H1 (cell line): ENCODE results near the gene ZFP2. TPM values are rescaled to one million over a fixed set of nuclear protein-coding genes. Genes with fewer than 3 reads are reported as not detected.

Experiments used
- CTCF ChIA-PET: fragments of 300-600 bp; sonication (Branson Sonifier 250); formaldehyde crosslinking; loops from one replicate; lab custom pipeline; 2021; ENCODE audit not compliant: partially characterized antibody; lab: Charles Lee
- POLR2A ChIA-PET: fragments of 300-600 bp; sonication (Branson Sonifier 250); formaldehyde crosslinking; loops from one replicate; lab custom pipeline; 2021; ENCODE audit warnings: inconsistent platforms; ENCODE audit not compliant: partially characterized antibody; lab: Charles Lee
- DNase-seq, 2 experiments: peaks; one replicate each; pipeline versions ENCODE4 v3.0.0 to v3.0.0-alpha.2; 2010 to 2022; ENCODE audit warnings: low spot score in 2 of 2, low read depth in 1 of 2, mixed read lengths in 1 of 2
- FAIRE-seq: peaks from 2 replicates; lab custom pipeline; 2011; peaks lifted over from hg19 to GRCh38; lab: Jason Lieb, UNC
- H2AFZ ChIP-seq: 2 replicates; pipeline ENCODE4 v1.8.1; 2012; ENCODE audit warnings: low read length, inconsistent platforms
- H2AK5ac ChIP-seq: 2 replicates; pipeline ENCODE4 v1.6.1; 2013; ENCODE audit warnings: low read depth, low read length
- H2BK120ac ChIP-seq: replicated peaks from 2 replicates; pipeline ENCODE3; 2013; ENCODE audit warnings: low read depth, low read length, inconsistent platforms
- H2BK12ac ChIP-seq: 2 replicates; pipeline ENCODE4 v1.6.1; 2013; ENCODE audit warnings: low read depth, low read length
- H2BK15ac ChIP-seq: 2 replicates; pipeline ENCODE4 v1.6.1; 2013; ENCODE audit warnings: low read length
- H2BK20ac ChIP-seq: 2 replicates; pipeline ENCODE4 v1.6.1; 2013; ENCODE audit warnings: low read length
- H2BK5ac ChIP-seq: 2 replicates; pipeline ENCODE4 v1.6.1; 2013; ENCODE audit warnings: low read depth, low read length
- H3K14ac ChIP-seq: 2 replicates; pipeline ENCODE4 v1.6.1; 2013; ENCODE audit warnings: inconsistent platforms; ENCODE audit not compliant: insufficient read length
- H3K18ac ChIP-seq: 2 replicates; pipeline ENCODE4 v1.6.1; 2013; ENCODE audit warnings: low read length; ENCODE audit errors: extremely low read depth
- H3K23ac ChIP-seq: 2 replicates; pipeline ENCODE4 v1.6.1; 2013; ENCODE audit warnings: inconsistent platforms; ENCODE audit not compliant: insufficient read length
- H3K23me2 ChIP-seq: 2 replicates; pipeline ENCODE4 v1.6.1; 2013; ENCODE audit warnings: low read depth, low read length
- H3K27ac ChIP-seq: 2 replicates; pipeline ENCODE4 v1.6.1; 2011; ENCODE audit warnings: low read depth, low read length, inconsistent platforms
- H3K27me3 ChIP-seq, 4 experiments: replicated peaks in 1 of 4; 1 replicate in 1 of 4; 2 replicates in 3 of 4; pipeline versions ENCODE4 v1.6.1 to v1.8.1; 2011 to 2013; ENCODE audit warnings: low read length in 3 of 4, mild to moderate bottlenecking in 3 of 4, inconsistent platforms in 2 of 4, mixed read lengths in 2 of 4, moderate library complexity in 1 of 4; ENCODE audit not compliant: control insufficient read depth in 3 of 4, insufficient read depth in 3 of 4; ENCODE audit errors: extremely low read depth in 1 of 4
- H3K36me3 ChIP-seq, 4 experiments: 2 replicates each; pipeline versions ENCODE4 v1.6.1 to v1.8.1; 2011 to 2013; ENCODE audit warnings: mild to moderate bottlenecking in 4 of 4, low read length in 3 of 4, moderate library complexity in 2 of 4, control low read depth in 1 of 4, inconsistent platforms in 1 of 4; ENCODE audit not compliant: insufficient read depth in 4 of 4, control insufficient read depth in 2 of 4
- H3K4ac ChIP-seq: replicated peaks from 2 replicates; pipeline ENCODE3; 2013; ENCODE audit warnings: low read length, low read depth, mixed read lengths, inconsistent platforms; ENCODE audit not compliant: insufficient read length
- H3K4me1 ChIP-seq, 4 experiments: replicated peaks in 1 of 4; 1 replicate in 1 of 4; 2 replicates in 3 of 4; pipeline versions ENCODE4 v1.6.1 to v1.8.1; 2011 to 2013; ENCODE audit warnings: low read length in 3 of 4, inconsistent platforms in 2 of 4, mixed read lengths in 1 of 4; ENCODE audit not compliant: insufficient read depth in 4 of 4, control insufficient read depth in 3 of 4
- H3K4me2 ChIP-seq, 2 experiments: 2 replicates each; pipeline versions ENCODE4 v1.6.1 to v1.8.1; 2011 to 2013; ENCODE audit warnings: low read depth in 2 of 2, low read length in 2 of 2, control low read depth in 1 of 2, inconsistent platforms in 1 of 2, mild to moderate bottlenecking in 1 of 2; ENCODE audit not compliant: insufficient read depth in 1 of 2
- H3K4me3 ChIP-seq, 4 experiments: fragments of 200-600, 300-600 bp in 1 of 4; sonication (generic), shearing (Covaris generic), sonication (Bioruptor Twin) in 1 of 4; 2 replicates each; pipeline versions ENCODE4 v1.5.1 to v1.8.1; 2011 to 2016; ENCODE audit warnings: low read length in 4 of 4, low read depth in 3 of 4, control low read depth in 2 of 4, inconsistent platforms in 2 of 4, mild to moderate bottlenecking in 2 of 4, mixed read lengths in 1 of 4, moderate library complexity in 1 of 4; ENCODE audit not compliant: insufficient read depth in 2 of 4; ENCODE audit errors: extremely low read depth in 1 of 4
- H3K56ac ChIP-seq: replicated peaks from 2 replicates; pipeline ENCODE3; 2013; ENCODE audit warnings: low read depth, mild to moderate bottlenecking, mixed read lengths, low read length, inconsistent platforms; ENCODE audit not compliant: insufficient read length
- H3K79me1 ChIP-seq: 2 replicates; pipeline ENCODE4 v1.6.1; 2013; ENCODE audit warnings: low read depth, low read length, control low read depth
- H3K79me2 ChIP-seq, 2 experiments: 2 replicates each; pipeline versions ENCODE4 v1.6.1 to v1.8.1; 2012 to 2013; ENCODE audit warnings: low read length in 2 of 2, mild to moderate bottlenecking in 2 of 2, inconsistent platforms in 1 of 2; ENCODE audit not compliant: insufficient read depth in 2 of 2, control insufficient read depth in 1 of 2
- H3K9ac ChIP-seq, 4 experiments: replicated peaks in 1 of 4; 1 replicate in 1 of 4; 2 replicates in 3 of 4; pipeline versions ENCODE4 v1.6.1 to v1.8.1; 2011 to 2013; ENCODE audit warnings: low read depth in 3 of 4, low read length in 3 of 4, control low read depth in 2 of 4, mild to moderate bottlenecking in 2 of 4, moderate library complexity in 2 of 4, inconsistent platforms in 1 of 4; ENCODE audit errors: extremely low read depth in 1 of 4
- H3K9me3 ChIP-seq, 2 experiments: 2 replicates each; pipeline versions ENCODE4 v1.6.1 to v1.8.1; 2012 to 2013; ENCODE audit warnings: mild to moderate bottlenecking in 2 of 2, moderate library complexity in 2 of 2, control low read depth in 1 of 2, inconsistent platforms in 1 of 2, low read depth in 1 of 2, low read length in 1 of 2, mixed read lengths in 1 of 2; ENCODE audit not compliant: insufficient read depth in 2 of 2
- H4K20me1 ChIP-seq, 2 experiments: replicated peaks in 1 of 2; 2 replicates each; pipeline versions ENCODE3 to v1.8.1; 2011 to 2013; ENCODE audit warnings: inconsistent platforms in 2 of 2, low read length in 2 of 2, mild to moderate bottlenecking in 1 of 2; ENCODE audit not compliant: insufficient read depth in 2 of 2, control insufficient read depth in 1 of 2
- H4K5ac ChIP-seq: 2 replicates; pipeline ENCODE4 v1.6.1; 2013; ENCODE audit warnings: low read length, low read depth, mixed read lengths, inconsistent platforms; ENCODE audit not compliant: insufficient read length
- H4K8ac ChIP-seq: 2 replicates; pipeline ENCODE4 v1.8.0; 2013; ENCODE audit warnings: mild to moderate bottlenecking, moderate library complexity, low read length, inconsistent platforms; ENCODE audit not compliant: insufficient read depth; ENCODE audit errors: extremely low read depth
- H4K91ac ChIP-seq: replicated peaks from 2 replicates; pipeline ENCODE3; 2013; ENCODE audit warnings: low read length, mixed read lengths, inconsistent platforms; ENCODE audit not compliant: insufficient read length
- BACH1 ChIP-seq: IDR thresholded peaks from 2 replicates; pipeline ENCODE4 v1.6.1; 2012; ENCODE audit warnings: low read length, improper control_type of control experiment
- CBX5 ChIP-seq: fragments of 300-800, 300-1000 bp; sonication (generic); IDR thresholded peaks from 2 replicates; pipeline ENCODE4 v1.7.1; 2016; ENCODE audit warnings: antibody characterized with exemption, low read length, low read depth
- CHD2 ChIP-seq: IDR thresholded peaks from 2 replicates; pipeline ENCODE4 v1.6.1; 2012; ENCODE audit warnings: low read length, improper control_type of control experiment
- EP300 ChIP-seq, 2 experiments: IDR thresholded peaks; 1 replicate in 1 of 2; 2 replicates in 1 of 2; pipeline ENCODE4 v1.6.1; 2011 to 2012; ENCODE audit warnings: low read depth in 2 of 2, low read length in 2 of 2, mild to moderate bottlenecking in 2 of 2, borderline replicate concordance in 1 of 2, inconsistent platforms in 1 of 2, moderate library complexity in 1 of 2
- HDAC2 ChIP-seq, 2 experiments: fragments of 300-600 bp in 1 of 2; sonication (generic) in 1 of 2; IDR thresholded peaks; 2 replicates each; pipeline ENCODE4 v1.6.1; 2011 to 2012; ENCODE audit warnings: low read depth in 2 of 2, low read length in 2 of 2, mild to moderate bottlenecking in 2 of 2, moderate library complexity in 2 of 2, borderline replicate concordance in 1 of 2, inconsistent platforms in 1 of 2
- KDM4A ChIP-seq: IDR thresholded peaks from one replicate; pipeline ENCODE4 v1.7.1; 2012; ENCODE audit warnings: low read depth, mild to moderate bottlenecking, moderate library complexity, low read length, inconsistent platforms; ENCODE audit not compliant: severe bottlenecking
- RFX5 ChIP-seq: IDR thresholded peaks from 2 replicates; pipeline ENCODE4 v1.6.1; 2011; ENCODE audit warnings: low read depth, low read length, improper control_type of control experiment, borderline replicate concordance
- SP1 ChIP-seq: IDR thresholded peaks from 2 replicates; pipeline ENCODE4 v1.6.1; 2011; ENCODE audit warnings: low read depth, low read length
- SP2 ChIP-seq: IDR thresholded peaks from 2 replicates; pipeline ENCODE4 v1.6.1; 2012; ENCODE audit warnings: mild to moderate bottlenecking, low read length, inconsistent platforms
- TAF1 ChIP-seq: IDR thresholded peaks from 2 replicates; pipeline ENCODE4 v1.6.1; 2011; ENCODE audit warnings: mild to moderate bottlenecking, low read depth, low read length
- TAF7 ChIP-seq: optimal IDR thresholded peaks from 2 replicates; pipeline ENCODE3; 2011; ENCODE audit warnings: low read depth, mild to moderate bottlenecking, inconsistent platforms, low read length, moderate library complexity, borderline replicate concordance
- WGBS, 2 experiments: shearing (Covaris generic) in 1 of 2; methylation state at CpG; one replicate each; pipeline versions ENCODE4 v1.1.6 to v1.1.7; 2013 to 2015; ENCODE audit warnings: low lambda C conversion rate in 2 of 2, mixed read lengths in 2 of 2, inconsistent platforms in 1 of 2, low coverage in 1 of 2, missing lambda C conversion rate in 1 of 2; ENCODE audit not compliant: insufficient replicate concordance in 2 of 2, insufficient coverage in 1 of 2, insufficient read length in 1 of 2; ENCODE audit errors: extremely low coverage in 1 of 2, missing lambda C conversion rate in 1 of 2; 5-methylcytosine and 5-hydroxymethylcytosine counted together
- polyA plus RNA-seq, 7 experiments: library from polyadenylated mRNA; depleted of rRNA in 3 of 7; stranded (reverse) in 5 of 7; unstranded in 2 of 7; fragments of >200 nt in 5 of 7; fragments of 200-250 nt in 2 of 7; gene quantifications; 1 replicate in 5 of 7; 2 replicates in 1 of 7; 4 replicates in 1 of 7; pipeline versions ENCODE4 v1.2.1 to v1.2.3, GENCODE V29; 2011 to 2013; ENCODE audit warnings: missing spikeins in 2 of 7, mixed read lengths in 2 of 7
- total RNA-seq: library from RNA; stranded (reverse); fragmentation: NEBNext Ultra II Directional; extraction: Animal tissue kit (Norgen Biotek cat#: 25700); gene quantifications from 2 replicates; pipeline ENCODE4 v1.2.1, GENCODE V29; 2021
- TF ChIP-seq, protein P1 (sequence below): IDR thresholded peaks from 2 replicates; pipeline ENCODE4 v1.6.1; 2012; ENCODE audit warnings: low read length, inconsistent platforms
- TF ChIP-seq, protein P2 (sequence below): IDR thresholded peaks from 2 replicates; pipeline ENCODE4 v1.6.1; 2012; ENCODE audit warnings: inconsistent platforms

ZFP2 gene
- total and polyA plus RNA-seq, 2 of the 8 experiments (the other 6 are each of a cell fraction or from before 2014, with no cell fraction given): 0.20 to 0.78 TPM

GRCh38 chr5:178854284-178854683 is 41.4 kb upstream of the ZFP2 start:
- 63% methylated on average over 5 of the region's 5 CpGs; no CpG with 5 or more reads in 1 of the 2 experiments for WGBS, 2 experiments
- Histone ChIP-seq H3K4me3 (no peak overlapping the region), H2BK5ac (no peak overlapping the region), H3K27me3 (no peaks in the 10 kb centered on the region), H3K4ac (no peak overlapping the region), H2AFZ (no peak overlapping the region), H3K36me3 (no peaks in the 10 kb centered on the region), H3K9me3 (peaks cover 11 to 23% of the 10 kb centered on the region in 2 experiments; a peak in 3 of 4 replicates), H2BK120ac (no peak overlapping the region), H3K14ac (no peak overlapping the region), H3K4me2 (no peak overlapping the region), H4K20me1 (no peaks in the 10 kb centered on the region), H3K18ac (no peak overlapping the region), H3K23ac (no peak overlapping the region), H4K5ac (no peak overlapping the region), H2BK15ac (no peak overlapping the region), H4K8ac (no peak overlapping the region), H4K91ac (no peak overlapping the region), H2BK20ac (no peak overlapping the region), H3K9ac (no peak overlapping the region), H3K27ac (no peak overlapping the region), H3K79me1 (no peaks in the 10 kb centered on the region), H3K23me2 (no peaks in the 10 kb centered on the region), H2AK5ac (no peak overlapping the region), H3K4me1 (no peaks in the 10 kb centered on the region; a peak in 1 of 7 replicates), H3K79me2 (no peaks in the 10 kb centered on the region), H3K56ac (no peak overlapping the region), H2BK12ac (no peak overlapping the region)
- ChIA-PET CTCF (interaction anchor here (1.1 kb wide), 1 partner anchor 287 kb away, joined by 3 read pairs; no protein-coding TSS in a partner anchor), POLR2A (no interaction called here)
- DNase-seq (no peak), FAIRE-seq (no peak)
- no peak for TF ChIP-seq RFX5
- TF ChIP-seq EP300 (IDR thresholded peaks at IDR 0.05; ENCODE audit: borderline replicate concordance in 1 of 2, low read depth in 2 of 2, low read length in 2 of 2): no peak
- no peak for TF ChIP-seq SP2
- TF ChIP-seq BACH1: no peak
- TF ChIP-seq HDAC2 (IDR thresholded peaks at IDR 0.05; ENCODE audit: borderline replicate concordance in 1 of 2, low read depth in 2 of 2, low read length in 2 of 2): no peak
- TF ChIP-seq CHD2: no peak
- TF ChIP-seq TAF1: no peak
- TF ChIP-seq KDM4A: no peak
- TF ChIP-seq SP1: no peak
- TF ChIP-seq, protein P1, sequence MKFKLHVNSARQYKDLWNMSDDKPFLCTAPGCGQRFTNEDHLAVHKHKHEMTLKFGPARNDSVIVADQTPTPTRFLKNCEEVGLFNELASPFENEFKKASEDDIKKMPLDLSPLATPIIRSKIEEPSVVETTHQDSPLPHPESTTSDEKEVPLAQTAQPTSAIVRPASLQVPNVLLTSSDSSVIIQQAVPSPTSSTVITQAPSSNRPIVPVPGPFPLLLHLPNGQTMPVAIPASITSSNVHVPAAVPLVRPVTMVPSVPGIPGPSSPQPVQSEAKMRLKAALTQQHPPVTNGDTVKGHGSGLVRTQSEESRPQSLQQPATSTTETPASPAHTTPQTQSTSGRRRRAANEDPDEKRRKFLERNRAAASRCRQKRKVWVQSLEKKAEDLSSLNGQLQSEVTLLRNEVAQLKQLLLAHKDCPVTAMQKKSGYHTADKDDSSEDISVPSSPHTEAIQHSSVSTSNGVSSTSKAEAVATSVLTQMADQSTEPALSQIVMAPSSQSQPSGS: no peak
- TF ChIP-seq CBX5: no peak
- TF ChIP-seq TAF7: no peak
- TF ChIP-seq, protein P2, sequence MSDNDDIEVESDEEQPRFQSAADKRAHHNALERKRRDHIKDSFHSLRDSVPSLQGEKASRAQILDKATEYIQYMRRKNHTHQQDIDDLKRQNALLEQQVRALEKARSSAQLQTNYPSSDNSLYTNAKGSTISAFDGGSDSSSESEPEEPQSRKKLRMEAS: no peak
